ENCODE data around the gene CCNYL1. TPM values are rescaled to one million over a fixed set of nuclear protein-coding genes. Genes with fewer than 3 reads are reported as not detected.
"Not testable (repeated sequence)": the region's sequence is repeated elsewhere in the genome, so short reads cannot be mapped to it uniquely, and the experiment has no call there.

Gene CCNYL1
- total RNA-seq, 1 donor from 2014 or later, result 19.3 TPM

DNA sequence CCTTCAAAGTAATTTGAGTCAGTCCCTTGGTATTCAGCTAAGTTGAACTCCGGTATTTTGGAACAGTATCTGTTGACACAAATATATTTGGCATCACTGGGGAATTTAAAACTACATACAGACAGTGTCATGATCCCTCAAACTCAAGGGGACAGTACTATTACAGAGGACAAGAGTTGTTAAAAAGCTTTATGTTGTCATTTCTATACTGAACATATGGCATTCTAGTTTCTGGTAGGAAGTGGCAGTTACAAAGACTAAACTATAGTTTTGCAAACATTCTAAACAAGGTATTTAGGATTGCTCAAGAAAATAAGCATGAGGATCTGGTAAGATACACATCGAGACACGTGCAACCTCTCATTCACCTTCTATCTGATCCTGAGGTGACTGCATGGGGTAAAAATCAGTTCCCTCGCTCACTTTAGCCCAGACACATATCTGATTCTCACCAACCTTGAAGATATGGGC lies 16.6 kb upstream of the CCNYL1 start:
- DNase-seq (ENCODE audit: low spot score) (no peak), ATAC-seq (no peak)
- intact Hi-C loops (cut with DNase I), result no loop called here

DNA sequence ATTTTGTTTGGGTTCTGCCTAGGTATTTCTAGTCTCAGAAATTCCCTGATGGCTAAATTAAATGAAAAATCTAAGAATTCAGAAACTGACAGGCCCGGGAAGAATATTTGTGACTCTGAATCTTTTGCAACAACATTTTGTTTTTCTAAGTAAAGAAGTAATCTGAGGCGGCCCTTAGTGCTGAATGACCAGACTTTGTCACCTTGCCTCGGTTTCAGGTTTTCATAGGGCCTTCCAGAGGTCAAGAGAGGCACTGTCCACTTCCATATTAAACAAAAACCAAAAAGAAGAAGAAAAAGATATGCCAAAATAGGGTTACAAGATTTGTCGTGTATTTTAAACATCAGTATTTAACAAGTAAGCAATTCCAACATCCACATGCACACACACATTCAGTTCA lies 16.1 kb upstream of the CCNYL1 start:
- ATAC-seq, result no peak
- intact Hi-C loops (cut with DNase I), result no loop called here
- no peak for DNase-seq (ENCODE audit: low spot score)

DNA sequence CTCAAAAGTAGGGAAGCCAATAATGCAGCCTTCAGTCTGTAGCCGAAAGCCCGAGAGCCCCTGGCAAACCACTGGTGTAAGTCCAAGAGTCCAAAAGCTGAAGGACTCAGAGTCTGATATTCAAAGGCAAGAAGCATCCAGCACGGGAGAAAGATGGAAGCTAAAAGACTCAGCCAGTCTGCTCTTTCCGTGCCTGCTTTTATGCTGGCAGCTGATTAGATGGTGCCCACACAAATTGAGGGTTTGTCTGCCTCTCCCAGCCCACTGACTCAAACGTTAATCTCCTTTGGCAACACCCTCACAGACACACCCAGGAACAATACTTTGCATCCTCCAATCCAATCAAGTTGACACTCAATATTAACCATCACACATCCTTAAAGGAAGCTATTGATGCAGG lies 14.5 kb upstream of the CCNYL1 start:
- ATAC-seq; DNase-seq (ENCODE audit: low spot score); intact Hi-C loops (cut with DNase I): not testable (repeated sequence)

DNA sequence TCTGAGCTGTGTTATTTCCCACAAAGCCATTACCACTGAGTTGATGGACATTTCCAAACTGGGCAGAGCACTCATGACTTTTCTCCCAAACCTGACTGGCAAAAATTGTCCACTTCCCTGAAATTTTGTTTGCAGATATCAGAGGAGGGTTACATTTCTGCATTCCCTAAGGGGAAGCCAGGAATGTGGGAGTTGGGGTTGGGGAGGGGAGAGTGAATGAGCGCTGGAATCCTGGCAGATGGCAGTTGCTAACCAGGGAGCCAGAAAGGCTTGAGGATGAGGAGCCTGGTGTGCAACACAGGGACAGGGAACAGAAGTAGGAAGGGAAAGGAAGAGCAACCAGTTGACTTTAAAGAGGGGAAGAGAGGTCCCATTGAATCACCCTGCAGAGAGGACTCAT lies 14.0 kb upstream of the CCNYL1 start:
- ATAC-seq (no peak), DNase-seq (ENCODE audit: low spot score) (no peak)
- intact Hi-C loops (cut with DNase I), result no loop called here

DNA sequence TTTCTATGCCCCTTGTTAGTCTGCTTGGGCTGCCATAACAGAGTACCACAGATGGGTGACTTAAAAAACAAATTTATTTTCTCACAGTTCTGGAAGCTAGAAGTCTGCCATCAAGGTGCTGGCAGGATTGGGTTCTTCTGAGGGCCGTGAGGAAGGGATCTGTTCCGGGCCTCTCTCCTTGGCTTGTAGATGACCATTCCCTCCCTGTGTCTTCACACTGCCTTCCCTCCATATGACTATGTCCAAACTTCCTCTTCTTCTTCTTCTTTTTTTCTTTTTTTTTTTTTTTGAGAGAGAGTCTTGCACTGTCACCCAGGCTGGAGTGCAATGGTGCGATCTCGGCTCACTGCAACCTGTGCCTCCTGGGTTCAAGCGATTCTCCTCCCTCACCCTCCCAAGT lies 13.1 kb upstream of the CCNYL1 start:
- ATAC-seq (no peak), DNase-seq (ENCODE audit: low spot score) (no peak)
- intact Hi-C loops (cut with DNase I), result no loop called here

DNA sequence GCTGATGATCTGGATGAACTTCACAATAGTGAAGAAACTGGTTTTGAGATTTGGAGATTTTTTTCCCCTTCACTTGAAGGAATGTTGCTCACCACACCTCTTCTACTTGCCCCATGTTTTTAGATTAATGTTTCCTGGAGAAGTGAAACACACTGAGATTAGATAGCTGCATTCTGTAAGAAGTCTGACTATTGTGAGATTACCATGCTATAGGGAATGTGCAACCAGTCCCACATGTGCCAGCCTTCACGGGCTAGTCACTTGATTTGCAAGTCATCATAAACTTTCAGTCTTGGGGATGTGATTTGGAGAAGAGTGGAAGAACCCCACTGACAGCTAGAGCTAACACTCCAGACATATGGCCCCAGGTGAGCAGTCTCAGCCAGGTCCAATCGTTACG lies 7.4 kb upstream of the CCNYL1 start:
- intact Hi-C loops (cut with DNase I), result no loop called here
- no peak for DNase-seq (ENCODE audit: low spot score)
- no peak for ATAC-seq

DNA sequence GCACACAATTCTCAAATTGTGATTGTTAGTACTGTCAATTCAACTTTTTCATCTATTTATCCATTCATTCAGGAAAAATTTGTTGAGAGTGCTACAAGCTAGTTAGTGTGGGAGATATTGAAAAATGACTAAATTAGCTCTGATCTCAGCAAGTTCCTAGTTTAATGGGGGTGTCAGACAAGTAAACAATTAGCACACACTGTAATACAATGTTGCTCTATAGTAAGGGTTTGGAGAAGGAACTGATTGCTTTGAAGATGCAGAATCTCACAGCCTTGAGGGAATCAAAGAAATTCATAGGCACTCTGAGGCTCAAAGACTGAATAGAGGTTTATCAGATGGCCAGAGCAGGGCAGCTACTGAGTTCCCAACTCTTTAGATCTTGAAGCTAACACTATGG lies 6.8 kb upstream of the CCNYL1 start:
- DNase-seq (ENCODE audit: low spot score) (no peak), ATAC-seq (no peak)
- intact Hi-C loops (cut with DNase I), result no loop called here

DNA sequence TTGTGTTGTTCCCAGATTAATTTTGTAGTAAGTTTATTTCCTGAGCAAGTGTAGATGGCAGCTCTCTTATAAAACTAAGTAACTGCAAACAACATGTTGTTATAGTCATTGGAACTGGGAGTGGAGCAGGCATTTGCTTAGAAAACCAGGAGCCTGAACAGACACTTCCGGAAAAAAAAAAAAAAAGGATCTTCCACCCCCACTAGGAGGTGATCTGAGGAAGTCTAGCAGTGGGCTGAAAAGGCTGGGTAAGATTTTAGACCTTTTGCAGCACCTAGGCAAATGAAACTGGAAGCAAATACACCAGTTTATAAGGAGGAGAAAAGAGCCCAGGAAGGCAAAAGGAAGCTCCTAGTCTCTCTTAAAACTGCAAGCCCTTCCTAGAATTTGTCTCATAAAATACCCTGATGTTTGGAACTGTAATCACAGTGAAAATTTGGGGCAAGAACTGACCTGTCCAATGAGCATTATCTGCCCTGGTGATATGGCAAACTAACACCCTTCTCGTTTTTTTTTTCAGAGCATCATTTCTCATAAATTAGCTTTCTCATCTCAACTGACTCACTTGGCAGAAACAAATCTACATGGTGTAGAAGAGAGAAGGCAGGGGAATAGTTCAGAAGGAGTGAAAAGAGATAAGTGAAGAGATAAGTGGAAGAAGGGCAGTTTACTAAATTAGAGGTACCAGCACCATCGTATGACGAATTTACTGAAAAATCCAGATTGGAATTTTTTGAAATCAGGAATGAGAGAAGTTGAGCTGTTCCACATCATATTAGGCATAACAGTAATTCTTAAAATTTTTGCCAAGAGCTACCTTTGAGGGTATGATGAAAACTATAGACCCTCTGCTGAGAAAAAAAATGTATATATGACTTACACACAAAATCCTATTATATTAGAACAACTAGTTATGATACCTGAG lies 4.2 kb upstream of the CCNYL1 start:
- ATAC-seq (no peak), DNase-seq (ENCODE audit: low spot score) (no peak)
- intact Hi-C loops (cut with DNase I), result no loop called here

DNA sequence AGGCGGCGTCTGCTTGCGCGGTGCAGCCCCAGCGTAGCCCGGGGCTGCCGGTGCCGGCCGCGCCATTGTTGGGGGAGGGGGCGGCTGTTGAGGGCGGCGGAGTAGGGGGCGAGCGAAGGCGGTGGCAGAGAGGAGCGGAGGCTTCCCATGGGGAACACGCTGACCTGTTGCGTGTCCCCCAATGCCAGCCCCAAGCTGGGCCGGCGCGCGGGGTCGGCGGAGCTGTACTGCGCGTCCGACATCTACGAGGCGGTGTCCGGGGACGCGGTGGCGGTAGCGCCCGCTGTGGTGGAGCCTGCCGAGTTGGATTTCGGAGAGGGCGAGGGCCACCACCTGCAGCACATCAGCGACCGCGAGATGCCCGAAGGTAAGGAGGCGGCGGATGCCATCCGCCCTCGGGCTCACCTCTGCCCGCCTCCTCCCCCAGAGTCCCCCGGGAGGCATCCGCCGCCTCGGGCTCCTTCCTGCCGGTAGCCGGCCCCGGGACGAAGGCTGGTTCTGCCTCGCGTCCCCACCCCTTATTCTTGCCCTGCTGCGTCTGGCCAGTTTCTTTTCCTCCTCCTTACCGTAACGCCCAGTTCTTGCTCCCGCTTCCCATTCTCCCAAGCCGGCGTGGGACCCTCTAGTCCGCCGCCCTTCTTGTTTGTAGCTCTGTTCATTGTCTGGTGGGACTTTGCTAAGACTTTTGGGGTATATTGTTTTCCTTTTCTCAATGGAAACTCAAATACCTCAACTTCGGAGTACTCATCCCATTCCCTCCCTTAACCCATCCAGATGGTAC lies 500 bp downstream of the CCNYL1 start:
- intact Hi-C loops (cut with DNase I), result loop anchor here (10.0 kb wide), 1 partner anchor 87 kb away; the partner anchor contains the start of gene METTL21A
- peak; percentile 18 for ATAC-seq
- DNase-seq (ENCODE audit: low spot score), result peak; percentile 73

DNA sequence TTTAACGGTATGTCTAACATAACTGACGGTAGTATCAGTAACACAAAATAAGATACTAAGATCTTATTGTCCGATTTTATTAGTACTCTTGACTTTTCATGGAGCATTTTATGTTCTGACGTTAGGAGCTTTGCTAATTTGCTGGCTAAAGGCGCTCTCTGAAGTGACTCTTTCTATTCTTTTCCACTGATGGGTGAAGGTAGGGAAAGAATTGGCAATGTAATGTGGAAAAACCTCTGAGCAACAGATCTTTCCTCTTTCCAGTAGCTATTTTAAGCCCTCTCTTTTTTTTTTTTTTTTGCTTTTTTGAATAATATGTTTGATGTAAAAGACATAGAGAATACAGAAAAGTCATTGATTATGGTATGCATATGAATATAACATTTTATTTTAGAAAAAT lies 4.6 kb downstream of the CCNYL1 start:
- intact Hi-C loops (cut with DNase I), result loop anchor here (10.0 kb wide), 1 partner anchor 91 kb away; the partner anchor contains the start of gene METTL21A
- DNase-seq (ENCODE audit: low spot score) (no peak), ATAC-seq (no peak)

DNA sequence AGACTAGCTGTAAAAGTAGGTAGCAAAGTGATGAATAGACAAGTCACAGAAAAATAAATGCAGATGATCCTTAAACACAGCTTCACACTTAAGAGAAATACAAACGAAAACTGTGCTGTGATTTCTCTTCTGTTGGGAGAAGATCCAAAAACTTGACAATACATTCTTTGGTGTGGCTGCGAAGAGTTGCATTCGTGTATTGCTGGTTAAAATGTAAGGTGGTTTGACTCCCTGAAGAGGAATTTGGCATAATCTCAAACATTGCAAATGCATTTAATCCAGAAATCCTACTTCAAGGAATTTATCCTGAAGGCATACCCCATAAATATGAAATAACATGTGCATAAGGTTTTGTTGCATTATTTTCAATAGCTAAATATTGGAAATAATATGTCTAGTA lies 7.1 kb downstream of the CCNYL1 start:
- intact Hi-C loops (cut with DNase I), result loop anchor here (10.0 kb wide), 1 partner anchor 94 kb away; the partner anchor contains the start of gene METTL21A
- ATAC-seq (no peak), DNase-seq (ENCODE audit: low spot score) (no peak)

DNA sequence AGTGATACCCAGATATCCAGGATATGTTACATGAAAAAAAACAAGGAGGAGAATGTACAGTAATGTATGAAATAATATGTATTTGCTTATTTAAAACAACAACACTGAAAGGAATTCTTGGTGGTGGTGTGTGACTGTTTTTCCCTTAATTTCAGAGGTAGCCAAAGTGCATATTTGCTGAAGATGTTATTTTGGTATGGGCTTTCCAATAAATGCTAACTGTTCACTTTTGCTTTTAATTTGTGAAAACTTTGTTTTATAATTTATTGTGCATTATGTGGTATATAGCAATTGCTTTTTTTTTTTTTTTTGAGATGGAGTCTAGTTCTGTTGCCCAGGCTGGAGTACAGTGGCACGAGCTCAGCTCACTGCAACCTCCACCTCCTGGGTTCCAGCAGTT lies 7.6 kb downstream of the CCNYL1 start:
- intact Hi-C loops (cut with DNase I), result loop anchor here (10.0 kb wide), 1 partner anchor 94 kb away; the partner anchor contains the start of gene METTL21A
- ATAC-seq, result no peak

DNA sequence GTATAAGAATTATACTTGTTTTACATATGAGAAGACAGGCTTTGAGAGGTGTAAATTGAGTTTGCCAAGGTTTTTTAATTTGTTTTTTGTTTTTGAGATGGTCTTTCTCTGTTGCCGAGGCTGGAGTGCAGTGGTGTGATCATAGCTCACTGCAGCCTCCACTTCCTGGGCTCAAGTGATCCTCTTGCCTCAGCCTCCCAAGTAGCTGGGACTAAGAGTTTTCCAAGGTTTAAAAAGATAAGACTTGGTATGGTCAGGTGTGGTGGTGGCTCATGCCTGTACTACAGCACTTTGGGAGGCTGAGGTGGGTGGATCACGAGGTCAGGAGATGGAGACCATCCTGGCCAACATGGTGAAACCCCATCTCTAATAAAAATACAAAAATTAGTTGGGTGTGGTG lies 8.2 kb downstream of the CCNYL1 start:
- not testable (repeated sequence) for DNase-seq (ENCODE audit: low spot score); ATAC-seq
- intact Hi-C loops (cut with DNase I), result loop anchor here (10.0 kb wide), 1 partner anchor 95 kb away; the partner anchor contains the start of gene METTL21A

More for the DNA sequence above, 7.6 kb downstream of the CCNYL1 start:
- DNase-seq (ENCODE audit: low spot score), result no peak

DNA sequence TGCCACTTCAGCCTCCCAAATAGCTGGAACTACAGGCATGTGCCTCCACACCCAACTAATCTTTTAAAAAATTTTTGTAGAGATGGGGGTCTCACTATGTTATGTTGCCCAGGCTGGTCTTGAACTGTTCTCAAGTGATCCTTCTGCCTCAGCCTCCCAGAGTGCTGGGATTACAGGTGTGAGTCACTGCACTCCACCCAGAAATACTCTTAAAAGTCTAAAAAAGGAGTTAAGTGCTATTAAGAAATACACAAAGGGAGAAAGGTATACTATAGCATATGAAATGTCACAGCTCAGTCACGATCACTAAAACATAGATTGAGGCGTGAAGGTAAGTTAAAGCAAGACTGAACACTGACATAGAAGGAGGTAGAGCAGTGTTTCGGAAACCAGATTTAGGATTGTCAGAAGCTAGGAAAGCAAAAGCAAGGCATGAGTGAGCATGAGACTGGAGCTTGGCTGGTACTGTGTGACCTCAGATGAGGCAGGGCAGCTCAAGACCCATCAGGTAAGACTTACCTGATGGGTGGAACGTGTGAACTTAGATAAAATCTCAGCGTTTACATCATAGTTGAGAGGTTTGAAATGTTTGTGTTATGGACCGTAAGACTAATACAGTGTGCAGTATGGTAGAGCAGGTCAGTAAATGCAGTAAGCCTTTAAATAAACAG lies 9.2 kb downstream of the CCNYL1 start:
- no peak for ATAC-seq
- DNase-seq (ENCODE audit: low spot score), result no peak
- intact Hi-C loops (cut with DNase I), result no loop called here

DNA sequence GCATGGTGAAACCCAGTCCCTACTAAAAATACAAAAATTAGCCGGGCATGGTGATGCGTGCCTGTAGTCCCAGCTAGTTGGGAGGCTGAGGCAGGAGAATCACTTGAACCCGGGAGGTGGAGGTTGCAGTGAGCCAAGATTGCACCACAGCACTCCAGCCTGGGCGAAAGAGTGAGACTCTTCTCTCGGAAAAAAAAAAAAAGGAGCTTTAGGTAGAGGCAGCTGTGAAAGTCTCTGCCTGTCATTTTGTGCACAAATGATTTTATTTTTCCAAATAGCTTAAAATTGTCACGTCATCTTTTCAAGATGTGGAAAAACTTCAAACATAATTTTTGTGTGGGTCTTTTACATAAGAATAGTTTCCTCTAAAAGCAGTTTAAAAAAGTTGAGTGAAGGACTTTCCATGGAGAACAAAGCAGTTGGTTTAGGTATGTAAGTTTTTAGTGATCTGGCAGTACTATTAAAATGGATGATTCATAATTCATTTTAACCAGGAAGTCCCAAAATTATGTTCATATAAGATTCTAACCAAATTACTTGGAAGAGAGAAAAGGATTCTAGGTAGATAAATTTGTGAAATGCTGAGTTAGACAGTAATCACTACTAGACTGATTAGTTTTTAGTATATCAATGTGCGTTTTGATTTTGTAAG lies 11.5 kb downstream of the CCNYL1 start:
- ATAC-seq (no peak), DNase-seq (ENCODE audit: low spot score) (no peak)
- intact Hi-C loops (cut with DNase I), result no loop called here

DNA sequence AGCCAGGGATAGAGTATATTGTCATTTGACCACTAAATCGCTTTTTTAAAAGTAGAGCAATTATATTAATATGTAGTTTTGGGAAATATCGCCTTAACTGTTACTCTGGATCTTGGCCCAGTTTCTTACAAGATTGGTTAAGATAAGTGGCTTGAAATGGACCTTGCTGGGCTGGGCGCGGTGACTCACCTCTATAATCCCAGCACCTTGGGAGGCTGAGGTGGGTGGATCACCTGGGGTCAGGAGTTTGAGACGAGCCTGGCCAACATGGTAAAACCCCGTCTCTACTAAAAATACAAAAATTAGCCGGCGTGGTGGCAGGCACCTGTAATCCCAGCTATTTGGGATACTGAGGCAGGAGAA lies 12.0 kb downstream of the CCNYL1 start:
- not testable (repeated sequence) for ATAC-seq

DNA sequence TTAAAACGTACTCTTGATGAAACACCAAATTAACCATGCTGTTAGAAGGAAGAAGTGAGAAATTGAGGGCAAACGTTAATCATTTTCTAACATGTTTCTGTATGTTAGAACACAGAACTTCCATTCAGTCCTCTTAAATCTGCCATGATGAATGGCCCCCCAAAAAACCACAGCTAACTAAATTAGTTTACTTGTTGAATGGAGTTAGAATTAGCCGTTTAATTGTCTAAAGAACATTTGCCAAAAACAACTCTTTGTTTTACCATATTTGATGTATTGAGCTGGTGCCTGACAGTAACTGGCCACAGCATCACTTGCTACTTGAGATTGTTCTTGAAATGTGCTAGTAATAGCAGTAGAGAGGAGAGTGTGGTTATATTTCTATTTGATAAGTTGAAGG lies 12.7 kb downstream of the CCNYL1 start:
- intact Hi-C loops (cut with DNase I), result no loop called here
- no peak for DNase-seq (ENCODE audit: low spot score)
- ATAC-seq, result no peak

More for the DNA sequence above, 12.0 kb downstream of the CCNYL1 start:
- intact Hi-C loops (cut with DNase I); DNase-seq (ENCODE audit: low spot score): not testable (repeated sequence)

DNA sequence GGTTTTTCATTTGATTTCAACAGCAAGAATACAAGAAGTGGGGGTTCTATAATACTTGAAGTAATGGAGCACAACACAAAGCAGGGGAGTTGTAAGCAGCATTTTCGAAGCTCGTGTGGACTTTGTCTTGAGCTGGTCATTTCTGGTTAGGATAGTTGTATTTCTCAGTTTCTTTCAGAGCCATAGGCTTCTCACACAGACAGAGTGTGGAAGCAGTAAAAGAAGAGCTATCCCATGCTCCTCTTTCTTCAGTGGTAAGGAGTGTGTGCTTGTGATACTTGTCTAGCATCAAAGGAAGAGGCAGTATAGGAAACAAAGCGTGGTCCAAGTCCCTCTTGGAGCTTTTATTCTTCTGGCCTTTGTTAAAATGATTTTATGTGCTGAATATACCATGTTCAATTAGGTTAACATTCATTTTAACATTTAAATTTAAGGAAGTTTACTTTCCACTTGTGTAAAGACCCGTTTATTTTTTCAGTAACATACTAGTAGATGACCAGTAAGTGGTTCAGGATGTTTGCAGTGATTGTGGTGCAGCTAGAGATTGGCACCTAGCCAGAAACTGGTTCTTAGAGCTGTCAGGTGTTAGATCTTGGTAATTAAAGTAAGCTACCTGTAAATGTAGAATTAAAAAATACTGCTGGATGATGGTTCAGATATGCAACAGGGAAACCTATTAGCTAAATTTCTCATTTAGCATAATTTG lies 14.6 kb downstream of the CCNYL1 start:
- ATAC-seq, result no peak
- no peak for DNase-seq (ENCODE audit: low spot score)
- intact Hi-C loops (cut with DNase I), result no loop called here

Data from sciatic nerve (tissue), 2 donors.